GM12878 (cell line): ENCODE measurements around the gene EFHD2. TPM values are rescaled to one million over a fixed set of nuclear protein-coding genes. Genes with fewer than 3 reads are reported as not detected.

Source experiments
- ATAC-seq: fragments of 200-7000 bp; cut with Tn5 transposase; 3 replicates; pipeline ENCODE4 v1.9.1; 2020; ENCODE audit warnings: mild to moderate bottlenecking, moderate library complexity
- BruUV-seq: library from RNA; stranded (reverse); fragments of 400-500 nt; replicated peaks from 2 replicates; lab custom pipeline; 2021; lab: Mats Ljungman, UMichigan
- CTCF ChIA-PET: fragments of 300-600 bp; sonication (Branson Sonifier 250); formaldehyde crosslinking; extraction: SDS; loops from one replicate; lab custom pipeline; 2021; ENCODE audit warnings: inconsistent platforms; lab: Yijun Ruan, JAX
- POLR2A ChIA-PET: fragments of 350-600 bp; formaldehyde crosslinking; extraction: SDS; loops from one replicate; lab custom pipeline; 2021; ENCODE audit warnings: inconsistent platforms; lab: Charles Lee
- RAD21 ChIA-PET: fragments of 300-600 bp; sonication (Branson Sonifier 250); formaldehyde crosslinking; loops from one replicate; lab custom pipeline; 2023; ENCODE audit warnings: antibody characterized with exemption; ENCODE audit not compliant: unreplicated experiment; lab: Charles Lee
- SMC1A ChIA-PET: fragments of 300-600 bp; sonication (Branson Sonifier 250); formaldehyde crosslinking; loops from one replicate; lab custom pipeline; 2023; ENCODE audit not compliant: unreplicated experiment, uncharacterized antibody; lab: Charles Lee
- DNase-seq: peaks from one replicate; pipeline ENCODE4 v3.0.0-alpha.2; 2011; ENCODE audit warnings: low read depth, low spot score
- FAIRE-seq: peaks from 3 replicates; lab custom pipeline; 2011; peaks lifted over from hg19 to GRCh38; lab: Jason Lieb, UNC
- H2AFZ ChIP-seq: 2 replicates; pipeline ENCODE4 v1.6.0; 2011; ENCODE audit warnings: low read depth, low read length, control low read depth; ENCODE audit not compliant: control insufficient read depth
- H3K27ac ChIP-seq: 2 replicates; pipeline ENCODE4 v1.5.1; 2011; ENCODE audit warnings: control low read depth; ENCODE audit not compliant: control insufficient read depth, insufficient read depth
- H3K27me3 ChIP-seq, 2 experiments: replicated peaks in 1 of 2; 2 replicates each; pipeline versions ENCODE4 v1.6.0 to v1.6.1; 2011; ENCODE audit warnings: low read length in 1 of 2; ENCODE audit not compliant: control insufficient read depth in 2 of 2, insufficient read depth in 2 of 2
- H3K36me3 ChIP-seq, 2 experiments: 2 replicates each; pipeline ENCODE4 v1.5.1; 2011; ENCODE audit warnings: low read length in 1 of 2; ENCODE audit not compliant: control insufficient read depth in 2 of 2, insufficient read depth in 2 of 2
- H3K4me1 ChIP-seq: 2 replicates; pipeline ENCODE4 v1.6.1; 2011; ENCODE audit warnings: mild to moderate bottlenecking, low read length, moderate library complexity, mixed read lengths; ENCODE audit not compliant: control insufficient read depth, insufficient read depth
- H3K4me2 ChIP-seq: 2 replicates; pipeline ENCODE4 v1.6.0; 2011; ENCODE audit warnings: control low read depth; ENCODE audit not compliant: control insufficient read depth, insufficient read depth
- H3K4me3 ChIP-seq: fragments of 200-600 bp; sonication (generic); 2 replicates; pipeline ENCODE4 v1.5.1; 2016
- H3K79me2 ChIP-seq: 2 replicates; pipeline ENCODE4 v1.6.0; 2011; ENCODE audit warnings: low read length; ENCODE audit not compliant: control insufficient read depth, insufficient read depth
- H3K9ac ChIP-seq: 2 replicates; pipeline ENCODE4 v1.8.0; 2011; ENCODE audit warnings: low read length, control low read depth, mixed read lengths; ENCODE audit not compliant: control insufficient read depth, insufficient read depth
- H3K9me3 ChIP-seq: replicated peaks from 3 replicates; pipeline ENCODE4 v1.5.1; 2011; ENCODE audit warnings: mild to moderate bottlenecking, low read length; ENCODE audit not compliant: control insufficient read depth, insufficient read depth
- H4K20me1 ChIP-seq: 2 replicates; pipeline ENCODE4 v1.6.0; 2011; ENCODE audit not compliant: control insufficient read depth, insufficient read depth
- ATF7 ChIP-seq: fragments of 450-650 bp; IDR thresholded peaks from 2 replicates; pipeline ENCODE4 v1.6.1; 2016; ENCODE audit warnings: low read depth, mild to moderate bottlenecking
- GATAD2B ChIP-seq: fragments of 450-650 bp; conservative IDR thresholded peaks from 2 replicates; pipeline ENCODE4 v1.6.1; 2017; ENCODE audit warnings: low read depth, mild to moderate bottlenecking, moderate library complexity
- IRF4 ChIP-seq: IDR thresholded peaks from 2 replicates; pipeline ENCODE4 v1.6.1; 2011; ENCODE audit warnings: low read depth, low read length
- NFXL1 ChIP-seq: fragments of 450-650 bp; IDR thresholded peaks from 2 replicates; pipeline ENCODE4 v1.6.1; 2017; ENCODE audit warnings: antibody characterized with exemption, mild to moderate bottlenecking, borderline replicate concordance
- SIN3A ChIP-seq: IDR thresholded peaks from 2 replicates; pipeline ENCODE4 v1.6.1; 2012; ENCODE audit warnings: low read depth, low read length, improper control_type of control experiment
- SIX5 ChIP-seq: IDR thresholded peaks from 2 replicates; pipeline ENCODE4 v1.6.1; 2011; ENCODE audit warnings: mild to moderate bottlenecking, low read depth, low read length, moderate library complexity; ENCODE audit not compliant: severe bottlenecking
- SMARCA5 ChIP-seq: fragments of 450-650 bp; IDR thresholded peaks from 2 replicates; pipeline ENCODE4 v1.6.1; 2017; ENCODE audit warnings: mild to moderate bottlenecking
- SREBF1 ChIP-seq: IDR thresholded peaks from 2 replicates; pipeline ENCODE4 v1.6.1; 2012; ENCODE audit warnings: mild to moderate bottlenecking, low read length
- WRNIP1 ChIP-seq: IDR thresholded peaks from 2 replicates; pipeline ENCODE4 v1.6.1; 2011; ENCODE audit warnings: low read depth, low read length, improper control_type of control experiment, borderline replicate concordance
- ZNF217 ChIP-seq: fragments of 450-650 bp; IDR thresholded peaks from 2 replicates; pipeline ENCODE4 v1.6.1; 2017; ENCODE audit warnings: antibody characterized with exemption, mild to moderate bottlenecking
- WGBS: methylation state at CpG from one replicate; pipeline ENCODE4 v1.1.6; 2016; ENCODE audit warnings: low lambda C conversion rate; ENCODE audit not compliant: insufficient replicate concordance, insufficient coverage; ENCODE audit errors: missing lambda C conversion rate; 5-methylcytosine and 5-hydroxymethylcytosine counted together
- in situ Hi-C: fragments of 300-500 bp; cut with MboI; formaldehyde crosslinking; loops from 9 replicates; pipeline ENCODE4 v1.14.3; 2018; ENCODE audit warnings: mixed read lengths
- intact Hi-C: fragments of 100-400 bp; cut with micrococcal nuclease; formaldehyde crosslinking; loops from one replicate; pipeline ENCODE4 v1.14.2; 2022; ENCODE audit not compliant: unreplicated experiment
- polyA plus RNA-seq, 11 experiments: library from polyadenylated mRNA; depleted of rRNA in 4 of 11; unstranded in 6 of 11; stranded (reverse) in 5 of 11; fragments of >200 nt; fragmentation: Nextera tagmentation in 4 of 11; fragmentation: Illumina TruSeq in 1 of 11; extraction: Ambion mirVana in 4 of 11; extraction: Trizol in 1 of 11; gene quantifications; 1 replicate in 1 of 11; 2 replicates in 10 of 11; pipeline versions ENCODE4 v1.2.1 to v1.2.3, GENCODE V29; 2011 to 2016; ENCODE audit warnings: inconsistent platforms in 2 of 11, missing spikeins in 2 of 11, low read depth in 1 of 11
- total RNA-seq, 4 experiments: library from RNA; depleted of rRNA in 3 of 4; stranded (reverse); fragments of >200 nt in 3 of 4; fragmentation: Illumina TruSeq in 1 of 4; extraction: Trizol in 1 of 4; gene quantifications; 2 replicates each; pipeline versions ENCODE4 v1.2.1 to v1.2.3, GENCODE V29; 2013 to 2021
- TF ChIP-seq, protein P1 (sequence below): IDR thresholded peaks from 2 replicates; pipeline ENCODE4 v1.6.1; 2011; ENCODE audit warnings: borderline replicate concordance, low read depth, mild to moderate bottlenecking, moderate library complexity, low read length; ENCODE audit not compliant: insufficient read depth, poor library complexity, severe bottlenecking
- TF ChIP-seq, protein P2 (sequence below): fragments of 450-650 bp; IDR thresholded peaks from 2 replicates; pipeline ENCODE4 v1.6.1; 2017; ENCODE audit warnings: mild to moderate bottlenecking, low read depth, inconsistent platforms; ENCODE audit not compliant: poor library complexity, severe bottlenecking
- TF ChIP-seq, protein P3 (sequence below): fragments of 450-650 bp; IDR thresholded peaks from 2 replicates; pipeline ENCODE4 v1.6.1; 2016; ENCODE audit warnings: mild to moderate bottlenecking, moderate library complexity, borderline replicate concordance
- TF ChIP-seq, protein P4 (sequence below): fragments of 450-650 bp; formaldehyde crosslinking; IDR thresholded peaks from 2 replicates; pipeline ENCODE4 v1.4.0; 2022; ENCODE audit warnings: mild to moderate bottlenecking, moderate library complexity

The EFHD2 gene
- total and polyA plus RNA-seq, 10 of the 15 experiments (the other 5 are each of a cell fraction or from before 2014, with no cell fraction given) = 4.0 to 114 (median 66.1) TPM

DNA sequence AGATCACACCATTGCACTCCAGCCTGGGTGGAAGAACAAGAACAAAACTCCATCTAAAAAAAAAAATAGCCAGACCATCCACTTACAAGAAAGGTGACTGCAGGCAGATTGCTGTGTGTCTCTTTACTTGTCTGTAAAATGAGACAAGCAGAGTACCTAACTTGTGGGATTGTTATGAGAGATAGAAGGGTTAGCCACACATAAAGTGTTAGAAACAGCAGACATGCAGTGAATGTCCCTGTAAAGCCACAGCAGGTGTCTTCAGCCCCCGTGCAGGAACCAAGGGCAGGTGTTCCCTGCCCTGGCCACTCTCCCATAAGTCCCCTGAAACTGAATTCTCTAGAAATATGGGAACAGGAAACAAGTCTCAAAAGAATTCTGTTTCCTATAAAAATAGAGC is 40.8 kb upstream of the EFHD2 start:
- in situ Hi-C loops (no loop called here), intact Hi-C loops (no loop called here)
- POLR2A ChIA-PET = no interaction called here
- SMC1A ChIA-PET = interaction anchor here (0.9 kb wide), 1 partner anchor 46 kb away, joined by 3 read pairs; no protein-coding TSS in a partner anchor
- Histone ChIP-seq H3K36me3 (no peaks in the 10 kb centered on the region), H3K4me2 (no peak overlapping the region), H3K4me1 (no peaks in the 10 kb centered on the region), H3K79me2 (no peaks in the 10 kb centered on the region), H3K27me3 (0 out of 4 replicates have a peak, but pooled peaks cover 0 to 2% of the 10 kb centered on the region in 2 experiments), H2AFZ (no peak overlapping the region), H4K20me1 (no peaks in the 10 kb centered on the region), H3K27ac (no peak overlapping the region), H3K9ac (no peak overlapping the region), H3K9me3 (no peaks in the 10 kb centered on the region), H3K4me3 (no peak overlapping the region)
- BruUV-seq = no TSS peak
- DNase-seq (no peak), ATAC-seq (no peak), FAIRE-seq (no peak)
- RAD21 ChIA-PET = no interaction called here
- 0% methylated on average over 1 of the region's 1 CpG for WGBS
- CTCF ChIA-PET = interaction anchor here (0.7 to 2.4 kb wide), 2 partner anchors 21 to 45 kb away, joined by 4 to 11 read pairs; no protein-coding TSS in a partner anchor
- TF ChIP-seq SIX5 (no peak), NFXL1 (no peak), ATF7 (no peak), WRNIP1 (no peak), ZNF217 (no peak), SMARCA5 (no peak), SIN3A (no peak), GATAD2B (no peak), SREBF1 (no peak), IRF4 (no peak)
- TF ChIP-seq, protein P1, sequence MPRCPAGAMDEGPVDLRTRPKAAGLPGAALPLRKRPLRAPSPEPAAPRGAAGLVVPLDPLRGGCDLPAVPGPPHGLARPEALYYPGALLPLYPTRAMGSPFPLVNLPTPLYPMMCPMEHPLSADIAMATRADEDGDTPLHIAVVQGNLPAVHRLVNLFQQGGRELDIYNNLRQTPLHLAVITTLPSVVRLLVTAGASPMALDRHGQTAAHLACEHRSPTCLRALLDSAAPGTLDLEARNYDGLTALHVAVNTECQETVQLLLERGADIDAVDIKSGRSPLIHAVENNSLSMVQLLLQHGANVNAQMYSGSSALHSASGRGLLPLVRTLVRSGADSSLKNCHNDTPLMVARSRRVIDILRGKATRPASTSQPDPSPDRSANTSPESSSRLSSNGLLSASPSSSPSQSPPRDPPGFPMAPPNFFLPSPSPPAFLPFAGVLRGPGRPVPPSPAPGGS = no peak
- TF ChIP-seq, protein P2, sequence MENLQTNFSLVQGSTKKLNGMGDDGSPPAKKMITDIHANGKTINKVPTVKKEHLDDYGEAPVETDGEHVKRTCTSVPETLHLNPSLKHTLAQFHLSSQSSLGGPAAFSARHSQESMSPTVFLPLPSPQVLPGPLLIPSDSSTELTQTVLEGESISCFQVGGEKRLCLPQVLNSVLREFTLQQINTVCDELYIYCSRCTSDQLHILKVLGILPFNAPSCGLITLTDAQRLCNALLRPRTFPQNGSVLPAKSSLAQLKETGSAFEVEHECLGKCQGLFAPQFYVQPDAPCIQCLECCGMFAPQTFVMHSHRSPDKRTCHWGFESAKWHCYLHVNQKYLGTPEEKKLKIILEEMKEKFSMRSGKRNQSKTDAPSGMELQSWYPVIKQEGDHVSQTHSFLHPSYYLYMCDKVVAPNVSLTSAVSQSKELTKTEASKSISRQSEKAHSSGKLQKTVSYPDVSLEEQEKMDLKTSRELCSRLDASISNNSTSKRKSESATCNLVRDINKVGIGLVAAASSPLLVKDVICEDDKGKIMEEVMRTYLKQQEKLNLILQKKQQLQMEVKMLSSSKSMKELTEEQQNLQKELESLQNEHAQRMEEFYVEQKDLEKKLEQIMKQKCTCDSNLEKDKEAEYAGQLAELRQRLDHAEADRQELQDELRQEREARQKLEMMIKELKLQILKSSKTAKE = no peak
- TF ChIP-seq, protein P3, sequence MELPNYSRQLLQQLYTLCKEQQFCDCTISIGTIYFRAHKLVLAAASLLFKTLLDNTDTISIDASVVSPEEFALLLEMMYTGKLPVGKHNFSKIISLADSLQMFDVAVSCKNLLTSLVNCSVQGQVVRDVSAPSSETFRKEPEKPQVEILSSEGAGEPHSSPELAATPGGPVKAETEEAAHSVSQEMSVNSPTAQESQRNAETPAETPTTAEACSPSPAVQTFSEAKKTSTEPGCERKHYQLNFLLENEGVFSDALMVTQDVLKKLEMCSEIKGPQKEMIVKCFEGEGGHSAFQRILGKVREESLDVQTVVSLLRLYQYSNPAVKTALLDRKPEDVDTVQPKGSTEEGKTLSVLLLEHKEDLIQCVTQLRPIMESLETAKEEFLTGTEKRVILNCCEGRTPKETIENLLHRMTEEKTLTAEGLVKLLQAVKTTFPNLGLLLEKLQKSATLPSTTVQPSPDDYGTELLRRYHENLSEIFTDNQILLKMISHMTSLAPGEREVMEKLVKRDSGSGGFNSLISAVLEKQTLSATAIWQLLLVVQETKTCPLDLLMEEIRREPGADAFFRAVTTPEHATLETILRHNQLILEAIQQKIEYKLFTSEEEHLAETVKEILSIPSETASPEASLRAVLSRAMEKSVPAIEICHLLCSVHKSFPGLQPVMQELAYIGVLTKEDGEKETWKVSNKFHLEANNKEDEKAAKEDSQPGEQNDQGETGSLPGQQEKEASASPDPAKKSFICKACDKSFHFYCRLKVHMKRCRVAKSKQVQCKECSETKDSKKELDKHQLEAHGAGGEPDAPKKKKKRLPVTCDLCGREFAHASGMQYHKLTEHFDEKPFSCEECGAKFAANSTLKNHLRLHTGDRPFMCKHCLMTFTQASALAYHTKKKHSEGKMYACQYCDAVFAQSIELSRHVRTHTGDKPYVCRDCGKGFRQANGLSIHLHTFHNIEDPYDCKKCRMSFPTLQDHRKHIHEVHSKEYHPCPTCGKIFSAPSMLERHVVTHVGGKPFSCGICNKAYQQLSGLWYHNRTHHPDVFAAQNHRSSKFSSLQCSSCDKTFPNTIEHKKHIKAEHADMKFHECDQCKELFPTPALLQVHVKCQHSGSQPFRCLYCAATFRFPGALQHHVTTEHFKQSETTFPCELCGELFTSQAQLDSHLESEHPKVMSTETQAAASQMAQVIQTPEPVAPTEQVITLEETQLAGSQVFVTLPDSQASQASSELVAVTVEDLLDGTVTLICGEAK = no peak
- TF ChIP-seq, protein P4, sequence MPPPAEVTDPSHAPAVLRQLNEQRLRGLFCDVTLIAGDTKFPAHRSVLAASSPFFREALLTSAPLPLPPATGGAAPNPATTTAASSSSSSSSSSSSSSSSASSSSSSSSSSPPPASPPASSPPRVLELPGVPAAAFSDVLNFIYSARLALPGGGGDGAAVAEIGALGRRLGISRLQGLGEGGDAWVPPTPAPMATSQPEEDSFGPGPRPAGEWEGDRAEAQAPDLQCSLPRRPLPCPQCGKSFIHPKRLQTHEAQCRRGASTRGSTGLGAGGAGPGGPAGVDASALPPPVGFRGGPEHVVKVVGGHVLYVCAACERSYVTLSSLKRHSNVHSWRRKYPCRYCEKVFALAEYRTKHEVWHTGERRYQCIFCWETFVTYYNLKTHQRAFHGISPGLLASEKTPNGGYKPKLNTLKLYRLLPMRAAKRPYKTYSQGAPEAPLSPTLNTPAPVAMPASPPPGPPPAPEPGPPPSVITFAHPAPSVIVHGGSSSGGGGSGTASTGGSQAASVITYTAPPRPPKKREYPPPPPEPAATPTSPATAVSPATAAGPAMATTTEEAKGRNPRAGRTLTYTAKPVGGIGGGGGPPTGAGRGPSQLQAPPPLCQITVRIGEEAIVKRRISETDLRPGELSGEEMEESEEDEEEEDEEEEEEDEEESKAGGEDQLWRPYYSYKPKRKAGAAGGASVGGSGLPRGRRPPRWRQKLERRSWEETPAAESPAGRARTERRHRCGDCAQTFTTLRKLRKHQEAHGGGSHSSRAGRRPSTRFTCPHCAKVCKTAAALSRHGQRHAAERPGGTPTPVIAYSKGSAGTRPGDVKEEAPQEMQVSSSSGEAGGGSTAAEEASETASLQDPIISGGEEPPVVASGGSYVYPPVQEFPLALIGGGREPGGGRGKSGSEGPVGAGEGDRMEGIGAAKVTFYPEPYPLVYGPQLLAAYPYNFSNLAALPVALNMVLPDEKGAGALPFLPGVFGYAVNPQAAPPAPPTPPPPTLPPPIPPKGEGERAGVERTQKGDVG (CRISPR knock-in tag) = no peak
